ENCODE measurements around the gene PTMA. TPM values are rescaled to one million over a fixed set of nuclear protein-coding genes. Genes with fewer than 3 reads are reported as not detected.

PTMA gene
- total and polyA plus RNA-seq, 2 of the 4 experiments (the other 2 are of a cell fraction), result 380 to 742 TPM

DNA sequence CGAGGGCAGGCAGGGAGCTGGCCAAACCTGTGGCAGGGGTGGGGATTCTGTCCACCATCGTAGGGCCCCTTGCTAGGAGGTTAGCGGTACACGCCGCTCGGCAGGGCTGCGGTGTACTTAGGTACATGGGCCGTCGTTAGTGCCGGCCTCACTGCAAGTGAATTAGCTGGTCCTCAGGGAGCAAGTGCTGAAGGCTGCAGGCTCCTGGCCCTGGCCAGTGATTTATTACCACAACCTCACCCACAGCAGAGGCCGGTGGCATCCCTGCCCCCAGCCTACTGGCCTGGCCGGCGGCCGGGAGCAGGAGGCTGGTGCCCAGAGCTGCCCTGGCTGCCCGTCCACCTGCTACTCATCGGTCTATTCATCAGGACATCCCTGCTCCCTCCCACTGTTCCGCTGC lies 19.6 kb upstream of the PTMA start:
- DNase-seq (no peak), ATAC-seq (ENCODE audit: low read depth) (no peak)
- no peak overlapping the region for H3K23ac ChIP-seq (ENCODE audit: low read depth, low read length)
- BruUV-seq (replicated peaks), result no TSS peak
- intact Hi-C loops (cut with micrococcal nuclease) (no loop called here), in situ Hi-C loops (cut with MboI; ENCODE audit: low sequenced_read_pairs) (no loop called here), dilution Hi-C loops (cut with HindIII; ENCODE audit: low sequenced_read_pairs, unreplicated experiment) (no loop called here)
- TF ChIP-seq POLR2A (IDR thresholded peaks at IDR 0.05; ENCODE audit: low read depth, low read length), result no peak
- TF ChIP-seq, protein P1, sequence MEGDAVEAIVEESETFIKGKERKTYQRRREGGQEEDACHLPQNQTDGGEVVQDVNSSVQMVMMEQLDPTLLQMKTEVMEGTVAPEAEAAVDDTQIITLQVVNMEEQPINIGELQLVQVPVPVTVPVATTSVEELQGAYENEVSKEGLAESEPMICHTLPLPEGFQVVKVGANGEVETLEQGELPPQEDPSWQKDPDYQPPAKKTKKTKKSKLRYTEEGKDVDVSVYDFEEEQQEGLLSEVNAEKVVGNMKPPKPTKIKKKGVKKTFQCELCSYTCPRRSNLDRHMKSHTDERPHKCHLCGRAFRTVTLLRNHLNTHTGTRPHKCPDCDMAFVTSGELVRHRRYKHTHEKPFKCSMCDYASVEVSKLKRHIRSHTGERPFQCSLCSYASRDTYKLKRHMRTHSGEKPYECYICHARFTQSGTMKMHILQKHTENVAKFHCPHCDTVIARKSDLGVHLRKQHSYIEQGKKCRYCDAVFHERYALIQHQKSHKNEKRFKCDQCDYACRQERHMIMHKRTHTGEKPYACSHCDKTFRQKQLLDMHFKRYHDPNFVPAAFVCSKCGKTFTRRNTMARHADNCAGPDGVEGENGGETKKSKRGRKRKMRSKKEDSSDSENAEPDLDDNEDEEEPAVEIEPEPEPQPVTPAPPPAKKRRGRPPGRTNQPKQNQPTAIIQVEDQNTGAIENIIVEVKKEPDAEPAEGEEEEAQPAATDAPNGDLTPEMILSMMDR (conservative IDR thresholded peaks at IDR 0.05; ENCODE audit: low read depth, low read length), result no peak
- no peak for TF ChIP-seq FOS (IDR thresholded peaks at IDR 0.05; ENCODE audit: low read depth, low read length)
- TF ChIP-seq MAZ (IDR thresholded peaks at IDR 0.05; ENCODE audit: borderline replicate concordance, low read depth, low read length), result no peak
- no peak for TF ChIP-seq CHD1 (IDR thresholded peaks at IDR 0.05; ENCODE audit: low read depth, low read length)
- no peak for TF ChIP-seq CEBPB (IDR thresholded peaks at IDR 0.05; ENCODE audit: low read depth, low read length)
- TF ChIP-seq, protein P2, sequence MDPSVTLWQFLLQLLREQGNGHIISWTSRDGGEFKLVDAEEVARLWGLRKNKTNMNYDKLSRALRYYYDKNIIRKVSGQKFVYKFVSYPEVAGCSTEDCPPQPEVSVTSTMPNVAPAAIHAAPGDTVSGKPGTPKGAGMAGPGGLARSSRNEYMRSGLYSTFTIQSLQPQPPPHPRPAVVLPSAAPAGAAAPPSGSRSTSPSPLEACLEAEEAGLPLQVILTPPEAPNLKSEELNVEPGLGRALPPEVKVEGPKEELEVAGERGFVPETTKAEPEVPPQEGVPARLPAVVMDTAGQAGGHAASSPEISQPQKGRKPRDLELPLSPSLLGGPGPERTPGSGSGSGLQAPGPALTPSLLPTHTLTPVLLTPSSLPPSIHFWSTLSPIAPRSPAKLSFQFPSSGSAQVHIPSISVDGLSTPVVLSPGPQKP (IDR thresholded peaks at IDR 0.05; ENCODE audit: borderline replicate concordance, low read depth, low read length), result no peak
- TF ChIP-seq, protein P3, sequence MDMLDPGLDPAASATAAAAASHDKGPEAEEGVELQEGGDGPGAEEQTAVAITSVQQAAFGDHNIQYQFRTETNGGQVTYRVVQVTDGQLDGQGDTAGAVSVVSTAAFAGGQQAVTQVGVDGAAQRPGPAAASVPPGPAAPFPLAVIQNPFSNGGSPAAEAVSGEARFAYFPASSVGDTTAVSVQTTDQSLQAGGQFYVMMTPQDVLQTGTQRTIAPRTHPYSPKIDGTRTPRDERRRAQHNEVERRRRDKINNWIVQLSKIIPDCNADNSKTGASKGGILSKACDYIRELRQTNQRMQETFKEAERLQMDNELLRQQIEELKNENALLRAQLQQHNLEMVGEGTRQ (IDR thresholded peaks at IDR 0.05; ENCODE audit: low read depth, low read length), result no peak
- no peak for TF ChIP-seq MXI1 (IDR thresholded peaks at IDR 0.05; ENCODE audit: borderline replicate concordance, low read depth, low read length)
- no peak for TF ChIP-seq SMC3 (IDR thresholded peaks at IDR 0.05; ENCODE audit: low read depth, low read length)
- no peak for TF ChIP-seq NFE2L2 (IDR thresholded peaks at IDR 0.05; ENCODE audit: low read depth, low read length)
- no peak for TF ChIP-seq RCOR1 (IDR thresholded peaks at IDR 0.05; ENCODE audit: insufficient replicate concordance, low read length)
- TF ChIP-seq MAFK (IDR thresholded peaks at IDR 0.05; ENCODE audit: low read depth, low read length), result no peak
- no peak for TF ChIP-seq RFX5 (IDR thresholded peaks at IDR 0.05; ENCODE audit: low read depth, low read length)
- TF ChIP-seq RAD21 (IDR thresholded peaks at IDR 0.05; ENCODE audit: low read length), result no peak
- no peak for TF ChIP-seq BHLHE40 (IDR thresholded peaks at IDR 0.05; ENCODE audit: low read depth, low read length)
- H4K8ac ChIP-seq (ENCODE audit: low read depth in 2 of 2, low read length in 2 of 2), result no peak overlapping the region
- H4K20me1 ChIP-seq (ENCODE audit: insufficient read depth, low read length), result no peaks in the 10 kb centered on the region
- H3K27me3 ChIP-seq (ENCODE audit: control insufficient read depth, insufficient read depth, low read length), result no peaks in the 10 kb centered on the region
- H2BK120ac ChIP-seq (ENCODE audit: low read depth, low read length), result no peak overlapping the region
- no peaks in the 10 kb centered on the region for H3K4me1 ChIP-seq (ENCODE audit: control insufficient read depth, insufficient read depth, low read length)
- H4K91ac ChIP-seq (ENCODE audit: insufficient read depth, low read depth, low read length), result no peak overlapping the region
- ChIA-PET CTCF (no interaction called here), POLR2A (ENCODE audit: unreplicated experiment) (no interaction called here)
- H2AFZ ChIP-seq (replicated peaks; ENCODE audit: low read length, poor library complexity), result no peak overlapping the region
- no peaks in the 10 kb centered on the region for H3K9me1 ChIP-seq (ENCODE audit: insufficient read depth, low read length)
- H2BK5ac ChIP-seq (ENCODE audit: low read depth, low read length, poor library complexity, severe bottlenecking), result no peak overlapping the region
- WGBS, 2 experiments (ENCODE audit: extremely low coverage in 2 of 2, insufficient read length in 1 of 2), result 100% methylated on average over 1 of the region's 17 CpGs; no CpG with 5 or more reads in 1 of the 2 experiments
- H3K27ac ChIP-seq (ENCODE audit: insufficient read depth, low read length), result no peak overlapping the region
- no peak overlapping the region for H3K4me2 ChIP-seq (ENCODE audit: low read depth, low read length)
- H3K9ac ChIP-seq (ENCODE audit: low read depth, low read length), result no peak overlapping the region
- no peak overlapping the region for H3K4ac ChIP-seq (ENCODE audit: low read depth, low read length)
- H3K56ac ChIP-seq (ENCODE audit: extremely low read depth, insufficient read depth, low read length), result no peak overlapping the region
- H4K5ac ChIP-seq (ENCODE audit: low read depth, low read length), result no peak overlapping the region
- H2BK15ac ChIP-seq (ENCODE audit: low read depth, low read length), result no peak overlapping the region
- H2BK20ac ChIP-seq (ENCODE audit: low read depth, low read length), result no peak overlapping the region
- H3K4me3 ChIP-seq (ENCODE audit: insufficient read depth, low read depth, low read length), result no peak overlapping the region
- no peak overlapping the region for H3K18ac ChIP-seq (ENCODE audit: low read depth, low read length)
- no peaks in the 10 kb centered on the region for H3K9me3 ChIP-seq (ENCODE audit: control insufficient read depth, insufficient read depth, low read length)
- H2AK9ac ChIP-seq (replicated peaks; ENCODE audit: low read depth, low read length, poor library complexity), result no peak overlapping the region
- H3K14ac ChIP-seq (replicated peaks; ENCODE audit: low read depth, low read length), result no peak overlapping the region
- H2AK5ac ChIP-seq (ENCODE audit: low read depth, low read length), result no peak overlapping the region
- H3K36me3 ChIP-seq (ENCODE audit: control insufficient read depth, insufficient read depth, low read length), result no peaks in the 10 kb centered on the region
- H3K79me1 ChIP-seq (ENCODE audit: low read depth in 1 of 2, low read length in 2 of 2), result no peaks in the 10 kb centered on the region

Measured in IMR-90 (cell line).